GM12892 (cell line): Measurements from ENCODE around the gene PLCL1.

Experiments
- POLR2A ChIP-seq: IDR thresholded peaks from 2 replicates; pipeline ENCODE4 v1.6.1; 2011; ENCODE audit warnings: low read depth, low read length, control low read depth
- POLR2AphosphoS5 ChIP-seq: IDR thresholded peaks from 2 replicates; pipeline ENCODE4 v1.6.1; 2011; ENCODE audit warnings: low read depth, low read length, control low read depth
- TAF1 ChIP-seq: IDR thresholded peaks from 2 replicates; pipeline ENCODE4 v1.6.1; 2011; ENCODE audit warnings: low read depth, mild to moderate bottlenecking, control low read depth, low read length, borderline replicate concordance

GRCh38 chr2:197870137-197870536 is 65.7 kb downstream of the PLCL1 start:
- TF ChIP-seq POLR2A, result no peak
- no peak for TF ChIP-seq TAF1
- TF ChIP-seq POLR2AphosphoS5, result no peak
